ENCODE data around the gene SSTR3.
A peak's percentile ranks its signal among the peaks of the same experiment; 100 is the strongest.
"Not testable (repeated sequence)": the region's sequence is repeated elsewhere in the genome, so short reads cannot be mapped to it uniquely, and the experiment has no call there.

SSTR3 gene

DNA sequence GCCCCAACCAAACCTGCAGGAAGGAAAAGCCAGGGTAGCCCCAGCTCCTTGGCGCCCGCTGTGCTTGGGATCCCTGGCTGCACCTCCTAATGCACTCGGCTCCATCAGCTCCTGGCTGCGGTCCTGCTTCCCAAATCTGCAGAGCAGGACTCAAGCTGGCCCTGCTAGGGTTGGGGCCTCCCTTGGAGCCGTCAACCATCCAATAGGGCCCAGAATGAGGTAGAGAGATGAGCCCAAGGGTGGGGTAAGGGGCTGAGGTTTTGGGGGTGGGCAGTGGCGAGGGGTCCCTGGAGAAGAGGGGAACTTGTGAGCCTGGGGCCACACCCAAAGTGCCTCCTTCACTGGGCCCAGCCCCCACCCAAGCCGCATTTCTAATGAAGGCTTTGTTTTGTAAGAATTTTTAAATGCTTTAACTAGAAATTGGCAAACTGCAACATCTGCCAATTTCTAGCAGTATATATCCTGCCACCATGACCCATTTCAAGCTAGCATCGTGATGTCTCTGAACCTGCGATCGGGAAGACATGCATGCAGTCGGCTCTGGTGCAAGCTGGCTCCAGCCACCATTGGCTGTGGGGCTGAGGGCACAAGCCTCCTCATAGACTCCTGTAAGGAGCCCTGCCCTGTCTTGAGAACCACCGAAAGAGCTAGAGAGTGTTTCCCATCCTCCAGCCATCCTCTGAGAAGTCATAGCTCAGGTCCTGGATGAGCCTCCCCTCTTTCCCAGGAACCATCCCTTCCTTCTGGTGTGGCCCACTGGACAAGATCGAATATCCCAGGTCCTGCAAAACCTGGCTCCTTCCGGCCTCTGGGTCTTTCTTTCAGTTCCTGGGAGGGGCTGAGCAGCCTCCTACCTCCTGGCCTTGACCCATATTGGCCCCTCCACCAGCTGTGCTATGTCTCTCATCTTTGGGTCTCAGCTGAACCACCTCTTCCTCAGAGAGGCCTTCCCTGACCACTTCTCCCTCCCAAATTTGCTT lies 39.7 kb downstream of the SSTR3 start:
- Mint-ChIP-seq H3K36me3 (ENCODE audit: low read depth) (peaks cover 2% of the 10 kb centered on the region), H3K9me3 (peaks cover 4% of the 10 kb centered on the region), H3K27ac (no peak overlapping the region), H3K27me3 (ENCODE audit: low read depth) (peaks cover 26% of the 10 kb centered on the region), H3K4me1 (ENCODE audit: low read depth) (peaks cover 28% of the 10 kb centered on the region), H3K4me3 (no peak overlapping the region)

DNA sequence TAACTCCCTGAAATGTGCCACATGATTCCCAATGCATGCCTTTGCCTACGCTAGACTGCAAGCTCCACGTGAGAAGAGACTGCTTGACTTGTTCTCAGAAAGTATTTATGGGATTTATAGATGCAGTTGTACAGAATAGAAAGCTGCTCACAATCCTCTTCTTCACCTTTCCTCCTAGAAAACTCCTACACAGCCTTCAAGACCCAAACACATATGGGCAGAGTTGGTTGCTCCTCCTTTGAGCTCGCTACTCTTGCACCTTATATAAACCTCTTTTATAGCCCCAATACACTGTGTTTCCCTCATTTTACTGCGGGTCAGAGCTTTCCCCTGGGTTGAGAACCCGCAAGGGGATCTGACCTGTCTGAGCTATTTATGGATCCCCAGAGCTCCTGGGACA lies 40.6 kb downstream of the SSTR3 start:
- peaks cover 22% of the 10 kb centered on the region for H3K27me3 Mint-ChIP-seq (ENCODE audit: low read depth)
- no peak overlapping the region for H3K27ac Mint-ChIP-seq
- H3K4me3 Mint-ChIP-seq: no peak overlapping the region
- H3K36me3 Mint-ChIP-seq (ENCODE audit: low read depth): peaks cover 2% of the 10 kb centered on the region
- peaks cover 29% of the 10 kb centered on the region for H3K4me1 Mint-ChIP-seq (ENCODE audit: low read depth)
- H3K9me3 Mint-ChIP-seq: peaks cover 4% of the 10 kb centered on the region

DNA sequence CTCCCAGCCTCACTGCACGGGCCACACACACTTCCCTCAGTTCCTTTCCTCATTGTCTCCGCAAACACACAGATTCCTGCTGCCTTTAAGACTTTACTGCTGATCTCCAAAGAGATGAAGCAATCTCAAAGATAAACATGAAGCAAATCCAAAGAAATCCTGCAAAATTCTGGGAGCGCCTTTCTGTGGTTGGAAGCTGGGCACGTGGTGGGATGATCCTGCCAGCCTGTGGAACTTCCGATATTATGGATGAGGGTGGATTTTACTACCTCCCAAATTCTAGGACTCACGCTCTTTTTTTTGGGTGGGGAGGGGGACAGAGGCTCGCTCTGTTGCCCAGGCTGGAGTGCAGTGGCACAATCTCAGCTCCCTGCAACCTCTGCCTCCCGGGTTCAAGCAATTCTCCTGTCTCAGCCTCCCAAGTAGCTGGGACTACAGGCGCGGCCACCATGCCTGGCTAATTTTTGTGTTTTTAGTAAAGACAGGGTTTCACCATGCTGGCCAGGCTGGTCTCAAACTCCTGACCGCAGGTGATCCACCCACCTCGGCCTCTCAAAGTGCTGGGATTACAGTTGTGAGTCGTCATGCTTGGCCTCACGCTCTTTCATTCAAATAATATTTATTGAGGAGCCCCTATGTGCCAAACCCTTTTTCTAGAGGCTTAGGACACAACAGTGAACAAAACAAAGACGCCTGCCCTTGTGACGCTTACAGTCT lies 41.4 kb downstream of the SSTR3 start:
- H3K36me3 Mint-ChIP-seq (ENCODE audit: low read depth); H3K27ac Mint-ChIP-seq; H3K4me3 Mint-ChIP-seq; H3K9me3 Mint-ChIP-seq: not testable (repeated sequence)
- Mint-ChIP-seq H3K4me1 (ENCODE audit: low read depth) (peaks cover 33% of the 10 kb centered on the region), H3K27me3 (ENCODE audit: low read depth) (peaks cover 17% of the 10 kb centered on the region)

DNA sequence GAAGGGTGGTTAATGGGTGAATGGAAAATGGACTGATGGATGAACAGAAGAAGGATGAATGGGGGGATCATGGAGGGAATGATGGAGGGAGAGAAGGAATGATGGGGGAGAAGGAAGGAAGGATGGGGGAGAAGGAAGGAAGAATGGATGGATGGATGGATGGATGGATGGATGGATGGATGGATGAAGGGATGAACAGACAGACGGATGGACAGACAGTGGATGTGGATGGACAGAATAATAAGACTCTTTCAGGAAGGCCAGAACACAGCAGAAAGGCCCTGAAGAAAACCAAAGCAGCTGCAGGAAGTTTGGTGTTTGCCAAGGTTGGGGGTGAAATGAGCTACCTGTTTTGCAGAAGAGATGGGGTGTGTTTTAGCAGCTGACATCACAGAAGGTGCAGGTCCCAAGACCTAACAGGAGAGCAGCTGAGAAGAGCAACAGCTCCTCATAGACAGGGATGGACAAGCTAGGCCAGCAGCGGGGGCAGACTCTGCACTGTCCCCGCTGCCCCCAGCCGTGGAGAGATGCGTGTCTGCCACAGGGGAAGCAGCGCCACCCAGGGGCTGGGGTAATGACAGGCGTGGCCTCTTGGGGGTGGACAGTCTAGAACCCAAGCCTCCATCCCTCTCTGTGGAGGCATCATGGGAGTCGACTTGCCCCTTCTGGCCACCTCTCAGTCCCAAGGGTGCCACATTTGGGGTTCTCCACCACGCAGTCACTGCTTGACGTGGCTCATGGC lies 42.2 kb downstream of the SSTR3 start:
- H3K4me1 Mint-ChIP-seq (ENCODE audit: low read depth): peaks cover 38% of the 10 kb centered on the region
- peaks cover 10% of the 10 kb centered on the region for H3K27me3 Mint-ChIP-seq (ENCODE audit: low read depth)
- H3K4me3 Mint-ChIP-seq: no peak overlapping the region
- H3K27ac Mint-ChIP-seq: no peak overlapping the region
- peaks cover 2% of the 10 kb centered on the region for H3K36me3 Mint-ChIP-seq (ENCODE audit: low read depth)
- H3K9me3 Mint-ChIP-seq: peaks cover 4% of the 10 kb centered on the region

DNA sequence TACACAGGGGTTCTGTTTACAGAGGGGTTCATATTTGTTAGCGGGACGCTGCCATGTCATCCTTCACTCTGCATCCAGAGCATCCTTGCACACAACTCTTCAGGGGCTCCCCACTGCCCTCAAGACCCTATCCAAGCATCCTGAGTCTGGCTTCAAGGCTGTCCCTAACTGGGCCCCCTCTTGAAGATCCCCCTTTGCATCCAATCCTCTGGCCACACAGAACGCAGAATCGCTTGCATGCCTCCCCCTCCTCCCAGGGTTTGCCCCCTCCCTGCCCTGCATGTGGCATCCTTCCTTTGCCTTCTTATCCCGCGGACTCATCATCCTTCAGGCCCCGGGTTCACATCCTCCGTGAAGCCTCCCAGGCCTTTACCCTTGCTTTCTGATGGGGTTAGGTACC lies 42.9 kb downstream of the SSTR3 start:
- H3K36me3 Mint-ChIP-seq (ENCODE audit: low read depth): peaks cover 2% of the 10 kb centered on the region
- H3K4me3 Mint-ChIP-seq: no peak overlapping the region
- H3K27ac Mint-ChIP-seq: peak overlapping the region; percentile 2
- H3K9me3 Mint-ChIP-seq: peaks cover 4% of the 10 kb centered on the region
- peaks cover 3% of the 10 kb centered on the region for H3K27me3 Mint-ChIP-seq (ENCODE audit: low read depth)
- peaks cover 44% of the 10 kb centered on the region for H3K4me1 Mint-ChIP-seq (ENCODE audit: low read depth)

DNA sequence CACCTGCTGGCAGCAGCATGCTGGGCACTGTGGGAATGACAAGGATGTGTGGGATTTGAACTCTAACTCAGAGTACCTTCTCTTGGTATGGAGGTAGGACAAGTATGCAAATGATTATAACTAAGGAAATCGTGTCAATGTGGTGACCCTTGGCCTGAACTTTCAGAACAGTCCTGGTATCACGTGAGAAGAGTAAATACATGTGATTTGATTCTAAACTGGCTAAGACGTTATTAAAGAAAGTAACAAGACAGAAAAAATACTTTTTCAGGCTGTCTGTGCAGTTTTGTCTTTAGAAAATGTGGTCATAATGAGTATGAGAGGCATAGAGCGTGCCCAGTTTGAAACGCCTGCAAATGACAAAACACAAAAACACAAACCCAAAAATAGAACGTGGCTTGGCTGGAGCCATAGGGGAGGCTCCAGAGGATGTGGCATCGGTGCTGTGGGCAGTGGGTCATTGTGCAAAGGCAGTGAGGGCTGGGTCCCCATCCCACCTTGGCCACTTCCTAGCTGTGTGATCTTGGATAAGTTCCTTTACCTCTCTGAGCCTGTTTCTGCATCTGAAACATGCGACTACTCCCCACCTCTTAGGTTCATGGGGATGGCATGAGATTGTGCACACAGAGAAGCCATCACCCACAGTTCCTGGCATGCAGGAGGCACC lies 44.2 kb downstream of the SSTR3 start:
- Mint-ChIP-seq H3K4me3 (peak overlapping the region; percentile 40), H3K27me3 (ENCODE audit: low read depth) (no peaks in the 10 kb centered on the region), H3K4me1 (ENCODE audit: low read depth) (peaks cover 53% of the 10 kb centered on the region), H3K9me3 (peaks cover 4% of the 10 kb centered on the region), H3K36me3 (ENCODE audit: low read depth) (peaks cover 2% of the 10 kb centered on the region), H3K27ac (peak overlapping the region; percentile 75)

DNA sequence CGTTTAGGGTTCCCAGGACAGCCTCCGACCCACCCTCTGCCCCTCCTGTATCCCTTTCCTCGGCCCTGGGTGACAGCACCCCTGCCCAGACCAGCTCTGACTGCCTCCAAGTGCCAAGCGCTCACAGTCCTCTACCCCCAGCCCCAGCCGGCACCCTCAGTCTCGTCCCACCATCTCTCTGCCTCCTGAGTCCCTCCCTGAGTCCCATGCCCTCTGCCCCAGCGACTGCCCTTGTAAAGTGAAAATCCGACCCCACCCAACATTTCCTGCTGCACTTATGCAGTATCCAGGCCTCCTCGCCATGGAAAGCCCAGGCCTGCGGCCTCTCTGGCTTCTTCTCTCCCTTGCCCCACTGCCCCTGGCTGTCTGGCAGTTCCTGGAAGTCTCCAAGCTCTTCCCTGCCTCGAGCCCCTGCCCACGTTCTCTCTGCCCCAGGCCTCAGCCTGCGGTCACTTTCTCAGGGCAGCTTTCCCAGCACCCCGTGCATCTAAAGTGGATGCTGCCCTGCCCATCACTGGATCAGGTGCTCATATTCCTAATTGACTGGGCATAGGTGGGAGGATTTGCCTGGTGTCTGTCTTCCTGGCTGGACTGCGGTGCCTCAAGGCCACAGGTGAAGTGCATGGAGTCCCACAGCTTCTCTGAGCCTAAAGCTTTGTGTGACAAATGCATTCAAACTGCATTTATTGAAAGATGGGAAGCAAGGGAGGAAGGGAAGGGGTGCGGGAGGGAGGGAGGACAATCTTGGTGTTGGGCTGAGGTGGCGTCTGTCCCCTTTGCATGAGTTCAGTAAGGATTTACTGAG lies 44.9 kb downstream of the SSTR3 start:
- Mint-ChIP-seq H3K27me3 (ENCODE audit: low read depth) (no peaks in the 10 kb centered on the region), H3K27ac (peak overlapping the region; percentile 75), H3K4me3 (peak overlapping the region; percentile 40), H3K36me3 (ENCODE audit: low read depth) (peaks cover 2% of the 10 kb centered on the region), H3K4me1 (ENCODE audit: low read depth) (peaks cover 60% of the 10 kb centered on the region), H3K9me3 (peaks cover 4% of the 10 kb centered on the region)

DNA sequence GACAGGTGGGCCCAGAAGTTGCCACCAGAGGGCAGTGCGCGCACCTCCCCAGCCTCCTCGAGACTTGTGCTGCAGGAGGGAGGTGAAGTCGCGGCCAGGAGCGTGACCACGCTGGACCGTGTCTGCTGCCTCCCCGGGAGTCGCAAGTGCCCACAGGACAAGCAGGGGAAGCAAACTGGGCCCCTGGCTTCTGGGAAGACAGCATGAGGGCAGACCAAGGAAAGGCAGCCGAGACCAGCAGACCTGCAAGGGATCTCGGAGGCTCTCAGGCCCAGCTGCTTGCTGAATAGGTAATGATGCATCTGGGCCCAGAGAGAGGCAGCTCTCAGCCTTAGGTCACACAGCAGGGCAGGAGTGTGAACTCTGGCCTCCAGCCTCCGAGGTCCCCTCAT lies 45.6 kb downstream of the SSTR3 start:
- Mint-ChIP-seq H3K9me3 (peaks cover 4% of the 10 kb centered on the region), H3K27ac (peak overlapping the region; percentile 75), H3K36me3 (ENCODE audit: low read depth) (peaks cover 2% of the 10 kb centered on the region), H3K4me1 (ENCODE audit: low read depth) (peaks cover 66% of the 10 kb centered on the region), H3K4me3 (peak overlapping the region; percentile 56), H3K27me3 (ENCODE audit: low read depth) (no peaks in the 10 kb centered on the region)

DNA sequence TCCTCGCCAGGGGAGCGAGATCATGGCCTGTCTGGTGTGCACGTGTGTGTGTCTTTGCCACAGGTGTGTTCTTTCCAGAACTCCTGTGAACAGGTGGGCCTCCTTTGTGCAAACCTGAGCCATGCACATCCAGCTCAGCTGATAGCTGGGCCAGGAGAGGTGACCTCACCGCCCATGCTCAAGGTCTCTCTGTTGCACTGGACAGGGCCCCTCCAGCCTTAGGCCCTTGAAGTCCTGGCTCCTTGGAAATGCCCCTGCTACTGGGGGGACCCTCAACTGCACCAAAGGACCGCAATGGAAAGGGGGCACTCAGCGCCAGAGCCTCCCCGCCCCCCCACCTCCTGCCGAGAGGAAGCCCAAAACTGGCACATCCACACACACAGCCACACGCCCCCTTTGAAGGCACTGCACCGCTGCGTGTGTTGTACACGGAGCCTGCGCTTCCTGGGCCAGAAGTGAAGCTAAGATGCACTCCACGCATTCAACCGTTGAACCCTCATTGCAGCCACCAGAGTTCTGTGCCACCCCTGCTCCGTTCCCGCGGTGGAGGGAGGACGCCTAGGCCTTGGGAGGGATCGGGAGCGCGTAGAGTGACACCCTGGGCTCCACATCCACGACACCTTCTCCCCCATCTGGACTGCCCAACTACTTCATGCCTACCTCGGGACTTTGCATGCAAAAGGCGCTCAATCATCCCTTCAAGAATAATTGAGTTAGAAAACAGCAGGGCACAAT lies 46.2 kb downstream of the SSTR3 start:
- H3K4me3 Mint-ChIP-seq: peak overlapping the region; percentile 56
- H3K27ac Mint-ChIP-seq: peak overlapping the region; percentile 75
- H3K4me1 Mint-ChIP-seq (ENCODE audit: low read depth): peaks cover 70% of the 10 kb centered on the region

DNA sequence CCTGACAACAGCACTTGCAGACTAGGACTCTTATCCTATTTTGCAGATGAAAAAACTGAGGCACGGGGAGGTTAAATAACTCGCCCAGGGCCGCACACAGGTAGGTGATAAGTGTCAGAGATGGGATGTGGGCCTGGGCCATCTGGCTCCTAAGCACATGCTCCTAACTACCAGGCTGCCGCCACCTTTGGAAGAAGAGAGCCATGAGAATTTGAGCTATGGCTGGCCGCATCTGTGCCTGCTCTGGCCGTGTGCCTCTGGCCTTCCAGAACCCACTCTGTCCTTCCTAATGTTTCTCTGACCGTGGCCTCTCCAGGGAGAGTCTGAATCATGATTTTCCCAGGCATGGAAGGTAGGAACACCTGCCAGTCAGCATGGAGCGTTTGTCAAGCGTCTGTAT lies 47.2 kb downstream of the SSTR3 start:
- H3K9me3 Mint-ChIP-seq: peaks cover 4% of the 10 kb centered on the region
- no peaks in the 10 kb centered on the region for H3K27me3 Mint-ChIP-seq (ENCODE audit: low read depth)
- H3K4me3 Mint-ChIP-seq: no peak overlapping the region
- peaks cover 2% of the 10 kb centered on the region for H3K36me3 Mint-ChIP-seq (ENCODE audit: low read depth)
- peak overlapping the region; percentile 68 for H3K27ac Mint-ChIP-seq
- H3K4me1 Mint-ChIP-seq (ENCODE audit: low read depth): peaks cover 72% of the 10 kb centered on the region

More for the DNA sequence above, 46.2 kb downstream of the SSTR3 start:
- Mint-ChIP-seq H3K36me3 (ENCODE audit: low read depth) (peaks cover 2% of the 10 kb centered on the region), H3K9me3 (peaks cover 4% of the 10 kb centered on the region), H3K27me3 (ENCODE audit: low read depth) (no peaks in the 10 kb centered on the region)

DNA sequence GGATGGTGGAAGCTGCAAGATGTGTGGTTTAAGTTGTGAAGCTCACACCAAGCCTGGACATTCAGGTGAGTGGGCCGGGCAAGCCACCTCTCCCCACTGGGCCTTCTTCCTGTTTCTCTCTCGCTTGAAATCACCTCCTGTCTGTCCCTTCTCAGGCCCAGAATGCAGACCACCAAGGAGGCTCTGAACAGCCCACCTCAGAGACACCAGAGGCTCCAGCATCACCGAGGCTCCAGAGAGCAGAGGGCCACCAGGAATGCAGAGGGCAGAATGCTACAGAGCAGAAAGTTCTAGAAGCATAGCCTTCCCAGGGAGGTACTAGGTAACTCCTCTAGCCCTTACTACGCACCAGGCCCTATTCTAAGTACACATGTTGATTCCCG lies 47.8 kb downstream of the SSTR3 start:
- Mint-ChIP-seq H3K4me3 (peak overlapping the region; percentile 72), H3K4me1 (ENCODE audit: low read depth) (peaks cover 71% of the 10 kb centered on the region), H3K27ac (peak overlapping the region; percentile 96), H3K36me3 (ENCODE audit: low read depth) (peaks cover under 1% of the 10 kb centered on the region), H3K27me3 (ENCODE audit: low read depth) (no peaks in the 10 kb centered on the region), H3K9me3 (peaks cover 4% of the 10 kb centered on the region)

DNA sequence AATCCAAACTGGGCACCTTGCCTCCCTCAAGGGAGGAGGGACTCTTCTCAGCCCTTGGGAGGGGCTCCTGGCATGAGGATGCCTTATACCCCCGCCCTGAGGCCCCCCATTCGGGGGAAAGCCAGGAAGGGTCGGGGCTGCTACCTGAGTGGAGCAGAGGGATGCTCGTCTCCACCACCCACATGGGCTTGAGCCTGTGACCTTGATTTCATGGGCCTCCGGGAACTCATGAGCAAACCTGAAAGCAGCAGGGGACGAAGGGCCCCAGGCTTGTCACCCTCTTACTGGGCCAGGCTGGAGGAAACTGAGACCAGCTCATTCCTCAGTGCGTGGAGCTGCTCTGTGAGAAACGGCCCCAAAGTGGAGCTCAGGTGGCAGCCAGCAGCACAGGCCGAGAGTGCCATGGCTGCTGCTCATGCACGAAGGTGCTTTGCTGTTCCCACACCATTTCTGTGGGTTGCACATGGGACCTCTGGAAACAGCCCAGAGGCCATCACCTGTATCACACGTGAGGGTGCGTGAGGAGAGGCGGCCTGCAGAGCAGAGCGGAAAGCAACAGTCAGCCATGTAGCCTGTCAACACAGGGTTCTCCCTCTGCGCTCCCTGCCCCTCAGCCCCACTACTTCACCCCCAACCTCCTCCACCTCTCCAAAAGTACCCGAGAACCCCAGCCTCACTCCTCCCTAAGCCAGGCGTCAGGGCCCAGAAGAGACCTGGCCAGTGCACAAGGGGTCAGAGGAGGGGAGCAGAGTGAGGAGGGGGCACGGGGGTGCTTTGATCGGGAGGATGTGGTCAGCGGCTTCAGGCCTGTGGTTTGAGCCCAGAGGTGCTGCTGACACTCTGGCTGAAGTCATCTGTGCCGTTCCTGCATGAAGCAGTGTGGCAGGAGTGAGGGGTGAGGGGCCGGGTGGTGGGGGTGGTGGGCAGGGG lies 48.4 kb downstream of the SSTR3 start:
- H3K4me1 Mint-ChIP-seq (ENCODE audit: low read depth): peaks cover 76% of the 10 kb centered on the region
- peaks cover 1% of the 10 kb centered on the region for H3K9me3 Mint-ChIP-seq
- H3K4me3 Mint-ChIP-seq: peak overlapping the region; percentile 28
- H3K27me3 Mint-ChIP-seq (ENCODE audit: low read depth): no peaks in the 10 kb centered on the region
- H3K27ac Mint-ChIP-seq: peak overlapping the region; percentile 96
- no peaks in the 10 kb centered on the region for H3K36me3 Mint-ChIP-seq (ENCODE audit: low read depth)
